ENCODE measurements around the gene TEX38.

The TEX38 gene

GRCh38 chr1:46673749-46674182 is 2.1 kb downstream of the TEX38 start:
- Histone ChIP-seq H3K27me3 (ENCODE audit: control insufficient read depth in 1 of 2, insufficient read depth in 2 of 2, low read length in 2 of 2) (no peaks in the 10 kb centered on the region), H3K9me3 (ENCODE audit: control insufficient read depth in 2 of 2, low read length in 2 of 2) (no peaks in the 10 kb centered on the region), H3K9ac (ENCODE audit: low read length in 2 of 2) (no peak overlapping the region), H3K4me3 (ENCODE audit: low read length in 2 of 2) (no peak overlapping the region), H3K4me1 (ENCODE audit: control insufficient read depth, insufficient read depth, low read length) (peaks cover 5% of the 10 kb centered on the region), H3K27ac (ENCODE audit: low read length) (no peak overlapping the region), H3K36me3 (ENCODE audit: control insufficient read depth in 2 of 2, insufficient read depth in 2 of 2, low read length in 2 of 2) (peaks cover 15 to 24% of the 10 kb centered on the region in 2 donors)

- H3K4me1 ChIP-seq (ENCODE audit: control insufficient read depth, insufficient read depth, low read length): peaks cover under 1% of the 10 kb centered on the region
- H3K36me3 ChIP-seq (ENCODE audit: control insufficient read depth in 2 of 2, insufficient read depth in 2 of 2, low read length in 2 of 2): peaks cover 23 to 35% of the 10 kb centered on the region in 2 donors
- H3K9me3 ChIP-seq (ENCODE audit: control insufficient read depth in 2 of 2, low read length in 2 of 2): no peaks in the 10 kb centered on the region
- H3K27me3 ChIP-seq (ENCODE audit: control insufficient read depth in 1 of 2, insufficient read depth in 2 of 2, low read length in 2 of 2): no peaks in the 10 kb centered on the region
- H3K27ac ChIP-seq (ENCODE audit: low read length): no peak overlapping the region
- no peak overlapping the region for H3K4me3 ChIP-seq (ENCODE audit: low read length in 2 of 2)
- no peak overlapping the region for H3K9ac ChIP-seq (ENCODE audit: low read length in 2 of 2)
These were observed 4.1 kb downstream of the TEX38 start for GRCh38 chr1:46675549-46676314.

- Histone ChIP-seq H3K4me1 (ENCODE audit: control insufficient read depth, insufficient read depth, low read length) (no peaks in the 10 kb centered on the region), H3K4me3 (ENCODE audit: low read length in 2 of 2) (no peak overlapping the region), H3K27ac (ENCODE audit: low read length) (no peak overlapping the region), H3K9ac (ENCODE audit: low read length in 2 of 2) (no peak overlapping the region), H3K36me3 (ENCODE audit: control insufficient read depth in 2 of 2, insufficient read depth in 2 of 2, low read length in 2 of 2) (peaks cover 29 to 35% of the 10 kb centered on the region in 2 donors), H3K27me3 (ENCODE audit: control insufficient read depth in 1 of 2, insufficient read depth in 2 of 2, low read length in 2 of 2) (no peaks in the 10 kb centered on the region), H3K9me3 (ENCODE audit: control insufficient read depth in 2 of 2, low read length in 2 of 2) (no peaks in the 10 kb centered on the region)
These were observed 4.9 kb downstream of the TEX38 start for GRCh38 chr1:46676531-46676930.

- Histone ChIP-seq H3K9me3 (ENCODE audit: control insufficient read depth in 2 of 2, low read length in 2 of 2) (no peaks in the 10 kb centered on the region), H3K4me3 (ENCODE audit: low read length in 2 of 2) (no peak overlapping the region), H3K9ac (ENCODE audit: low read length in 2 of 2) (no peak overlapping the region), H3K4me1 (ENCODE audit: control insufficient read depth, insufficient read depth, low read length) (no peaks in the 10 kb centered on the region), H3K27me3 (ENCODE audit: control insufficient read depth in 1 of 2, insufficient read depth in 2 of 2, low read length in 2 of 2) (no peaks in the 10 kb centered on the region), H3K27ac (ENCODE audit: low read length) (no peak overlapping the region), H3K36me3 (ENCODE audit: control insufficient read depth in 2 of 2, insufficient read depth in 2 of 2, low read length in 2 of 2) (peaks cover 29 to 40% of the 10 kb centered on the region in 2 donors)
These were observed 5.7 kb downstream of the TEX38 start for GRCh38 chr1:46677339-46677738.

- Histone ChIP-seq H3K9ac (ENCODE audit: low read length in 2 of 2) (no peak overlapping the region), H3K4me3 (ENCODE audit: low read length in 2 of 2) (no peak overlapping the region), H3K27me3 (ENCODE audit: control insufficient read depth in 1 of 2, insufficient read depth in 2 of 2, low read length in 2 of 2) (no peaks in the 10 kb centered on the region), H3K27ac (ENCODE audit: low read length) (no peak overlapping the region), H3K9me3 (ENCODE audit: control insufficient read depth in 2 of 2, low read length in 2 of 2) (no peaks in the 10 kb centered on the region), H3K4me1 (ENCODE audit: control insufficient read depth, insufficient read depth, low read length) (no peaks in the 10 kb centered on the region), H3K36me3 (ENCODE audit: control insufficient read depth in 2 of 2, insufficient read depth in 2 of 2, low read length in 2 of 2) (peaks cover 44 to 58% of the 10 kb centered on the region in 2 donors)
These were observed 8.3 kb downstream of the TEX38 start for GRCh38 chr1:46679789-46680573.

GRCh38 chr1:46681333-46682034 is 9.8 kb downstream of the TEX38 start:
- Histone ChIP-seq H3K27ac (ENCODE audit: low read length) (no peak overlapping the region), H3K36me3 (ENCODE audit: control insufficient read depth in 2 of 2, insufficient read depth in 2 of 2, low read length in 2 of 2) (peaks cover 46 to 55% of the 10 kb centered on the region in 2 donors), H3K9ac (ENCODE audit: low read length in 2 of 2) (no peak overlapping the region), H3K4me1 (ENCODE audit: control insufficient read depth, insufficient read depth, low read length) (no peaks in the 10 kb centered on the region), H3K27me3 (ENCODE audit: control insufficient read depth in 1 of 2, insufficient read depth in 2 of 2, low read length in 2 of 2) (no peaks in the 10 kb centered on the region), H3K4me3 (ENCODE audit: low read length in 2 of 2) (no peak overlapping the region), H3K9me3 (ENCODE audit: control insufficient read depth in 2 of 2, low read length in 2 of 2) (no peaks in the 10 kb centered on the region)

GRCh38 chr1:46682064-46682463 is 10.4 kb downstream of the TEX38 start:
- H3K9ac ChIP-seq (ENCODE audit: low read length in 2 of 2): no peak overlapping the region
- no peak overlapping the region for H3K27ac ChIP-seq (ENCODE audit: low read length)
- H3K36me3 ChIP-seq (ENCODE audit: control insufficient read depth in 2 of 2, insufficient read depth in 2 of 2, low read length in 2 of 2): peaks cover 46 to 52% of the 10 kb centered on the region in 2 donors
- no peaks in the 10 kb centered on the region for H3K4me1 ChIP-seq (ENCODE audit: control insufficient read depth, insufficient read depth, low read length)
- no peaks in the 10 kb centered on the region for H3K27me3 ChIP-seq (ENCODE audit: control insufficient read depth in 1 of 2, insufficient read depth in 2 of 2, low read length in 2 of 2)
- no peaks in the 10 kb centered on the region for H3K9me3 ChIP-seq (ENCODE audit: control insufficient read depth in 2 of 2, low read length in 2 of 2)
- H3K4me3 ChIP-seq (ENCODE audit: low read length in 2 of 2): no peak overlapping the region

- no peaks in the 10 kb centered on the region for H3K27me3 ChIP-seq (ENCODE audit: control insufficient read depth in 1 of 2, insufficient read depth in 2 of 2, low read length in 2 of 2)
- no peak overlapping the region for H3K4me3 ChIP-seq (ENCODE audit: low read length in 2 of 2)
- H3K27ac ChIP-seq (ENCODE audit: low read length): no peak overlapping the region
- H3K9me3 ChIP-seq (ENCODE audit: control insufficient read depth in 2 of 2, low read length in 2 of 2): no peaks in the 10 kb centered on the region
- H3K9ac ChIP-seq (ENCODE audit: low read length in 2 of 2): no peak overlapping the region
- peaks cover 10% of the 10 kb centered on the region for H3K4me1 ChIP-seq (ENCODE audit: control insufficient read depth, insufficient read depth, low read length)
- peaks cover 46% of the 10 kb centered on the region in 2 donors for H3K36me3 ChIP-seq (ENCODE audit: control insufficient read depth in 2 of 2, insufficient read depth in 2 of 2, low read length in 2 of 2)
These were observed 13.0 kb downstream of the TEX38 start for GRCh38 chr1:46684670-46685069.

- H3K36me3 ChIP-seq (ENCODE audit: control insufficient read depth in 2 of 2, insufficient read depth in 2 of 2, low read length in 2 of 2): peaks cover 38 to 42% of the 10 kb centered on the region in 2 donors
- H3K27ac ChIP-seq (ENCODE audit: low read length): no peak overlapping the region
- no peaks in the 10 kb centered on the region for H3K9me3 ChIP-seq (ENCODE audit: control insufficient read depth in 2 of 2, low read length in 2 of 2)
- H3K4me3 ChIP-seq (ENCODE audit: low read length in 2 of 2): no peak overlapping the region
- H3K27me3 ChIP-seq (ENCODE audit: control insufficient read depth in 1 of 2, insufficient read depth in 2 of 2, low read length in 2 of 2): no peaks in the 10 kb centered on the region
- no peak overlapping the region for H3K9ac ChIP-seq (ENCODE audit: low read length in 2 of 2)
- peaks cover 10% of the 10 kb centered on the region for H3K4me1 ChIP-seq (ENCODE audit: control insufficient read depth, insufficient read depth, low read length)
These were observed 14.6 kb downstream of the TEX38 start for GRCh38 chr1:46686255-46686654.

- peaks cover 38 to 45% of the 10 kb centered on the region in 2 donors for H3K36me3 ChIP-seq (ENCODE audit: control insufficient read depth in 2 of 2, insufficient read depth in 2 of 2, low read length in 2 of 2)
- H3K27ac ChIP-seq (ENCODE audit: low read length): no peak overlapping the region
- H3K9ac ChIP-seq (ENCODE audit: low read length in 2 of 2): peak overlapping the region in 1 of 2 donors; percentile 7
- H3K27me3 ChIP-seq (ENCODE audit: control insufficient read depth in 1 of 2, insufficient read depth in 2 of 2, low read length in 2 of 2): no peaks in the 10 kb centered on the region
- no peak overlapping the region for H3K4me3 ChIP-seq (ENCODE audit: low read length in 2 of 2)
- peaks cover 13% of the 10 kb centered on the region for H3K4me1 ChIP-seq (ENCODE audit: control insufficient read depth, insufficient read depth, low read length)
- H3K9me3 ChIP-seq (ENCODE audit: control insufficient read depth in 2 of 2, low read length in 2 of 2): no peaks in the 10 kb centered on the region
These were observed 15.5 kb downstream of the TEX38 start for GRCh38 chr1:46687093-46687659.
